Fibroblast of the conjunctiva (primary cell): ENCODE measurements around the gene LILRA1.
"Not testable (repeated sequence)": the region's sequence is repeated elsewhere in the genome, so short reads cannot be mapped to it uniquely, and the experiment has no call there.

Experiments used
- DNase-seq: peaks from one replicate; pipeline ENCODE4 v3.0.0-alpha.2; 2010; ENCODE audit warnings: low read depth

LILRA1 gene

GRCh38 chr19:54577334-54577733, 16.1 kb upstream of the LILRA1 start:
- DNase-seq, result no peak

DNA sequence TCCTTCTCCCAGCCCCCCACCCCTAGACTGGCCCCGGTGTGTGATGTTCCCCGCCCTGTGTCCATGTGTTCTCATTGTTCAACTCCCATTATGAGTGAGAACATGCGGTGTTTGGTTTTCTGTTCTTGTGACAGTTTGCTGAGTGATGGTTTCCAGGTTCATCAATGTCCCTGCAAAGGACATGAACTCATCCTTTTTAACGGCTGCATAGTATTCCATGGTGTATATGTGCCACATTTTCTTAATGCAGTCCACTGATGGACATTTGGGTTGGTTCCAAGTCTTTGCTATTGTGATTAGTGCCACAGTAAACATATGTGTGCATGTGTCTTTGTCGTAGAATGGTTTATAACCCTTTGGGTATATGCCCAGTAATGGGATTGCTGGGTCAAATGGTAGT, 15.2 kb upstream of the LILRA1 start:
- DNase-seq, result not testable (repeated sequence)

GRCh38 chr19:54586397-54586796, 7.0 kb upstream of the LILRA1 start:
- no peak for DNase-seq

- DNase-seq, result no peak
These were observed 6.4 kb upstream of the LILRA1 start for GRCh38 chr19:54587026-54587425.

- DNase-seq, result not testable (repeated sequence)
These were observed 647 bp downstream of the LILRA1 start for GRCh38 chr19:54593931-54594626.

GRCh38 chr19:54594737-54595136, 1.3 kb downstream of the LILRA1 start:
- no peak for DNase-seq

GRCh38 chr19:54595680-54596436, 2.4 kb downstream of the LILRA1 start:
- not testable (repeated sequence) for DNase-seq

GRCh38 chr19:54600212-54600611, 6.8 kb downstream of the LILRA1 start:
- DNase-seq, result no peak

GRCh38 chr19:54606230-54606629, 12.8 kb downstream of the LILRA1 start:
- no peak for DNase-seq

DNA sequence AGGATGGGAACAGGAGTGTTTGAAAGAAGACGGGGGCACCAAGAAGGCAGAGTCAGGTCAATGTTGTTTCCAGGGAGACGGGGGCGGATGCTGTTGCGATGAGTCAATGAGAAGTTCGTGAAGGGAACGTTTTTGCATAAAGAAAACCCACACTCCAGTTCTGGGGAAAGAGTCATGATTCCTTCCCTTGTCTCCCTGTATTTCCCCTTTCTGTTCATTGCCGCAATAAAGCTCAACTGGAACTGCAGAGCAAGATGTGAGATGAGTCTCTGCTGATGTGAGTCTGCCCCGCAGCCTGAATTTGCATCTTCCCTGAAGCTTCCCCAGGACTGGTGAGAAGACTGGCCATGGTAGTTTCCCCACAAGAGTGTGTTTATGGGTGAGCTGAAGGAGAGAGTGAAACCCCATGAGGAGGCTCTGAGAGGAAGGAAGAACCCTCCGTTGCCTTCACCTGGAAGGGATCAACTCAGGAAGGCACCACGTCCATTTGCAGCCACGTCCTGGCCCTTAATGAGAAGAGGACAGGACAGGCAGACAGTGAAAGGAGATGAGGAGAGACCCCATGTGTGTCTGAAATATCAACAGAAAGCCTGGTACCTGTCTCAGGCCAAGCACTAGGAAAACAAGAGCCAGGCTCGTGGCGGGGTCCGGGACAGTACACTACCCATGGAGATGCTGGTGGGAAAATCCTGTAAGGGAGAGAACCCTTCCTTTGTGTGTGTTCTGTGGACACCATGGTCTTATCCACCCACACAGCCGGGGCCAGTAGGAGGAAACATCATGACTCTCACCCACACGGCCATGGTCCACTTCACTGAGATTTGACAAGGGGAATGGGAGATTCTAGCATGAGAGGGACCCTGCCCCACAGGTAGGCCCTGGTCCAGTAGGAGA, 13.7 kb downstream of the LILRA1 start:
- DNase-seq, result no peak

- DNase-seq, result no peak
These were observed 14.3 kb downstream of the LILRA1 start for GRCh38 chr19:54607785-54608150.

DNA sequence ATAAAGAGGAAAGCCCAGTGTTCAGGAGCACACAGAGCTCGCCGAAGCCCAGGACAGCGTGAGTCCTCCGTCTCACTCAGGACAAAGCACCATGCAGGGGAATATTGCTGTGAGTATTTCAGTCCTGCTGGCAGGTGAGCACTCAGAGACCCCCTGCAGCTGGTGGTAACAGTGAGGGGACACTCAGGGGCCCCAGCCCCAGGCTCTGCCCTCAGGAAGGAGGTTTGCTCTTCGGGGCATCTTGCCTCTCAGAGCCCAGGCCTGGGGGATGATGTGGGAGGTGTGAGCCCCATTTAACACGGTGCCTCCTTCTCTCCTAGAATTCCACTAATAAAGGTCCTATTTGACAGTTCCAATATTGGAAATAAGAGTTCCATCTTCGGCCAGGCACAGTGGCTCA, 14.8 kb downstream of the LILRA1 start:
- no peak for DNase-seq

GRCh38 chr19:54608792-54609191, 15.4 kb downstream of the LILRA1 start:
- no peak for DNase-seq

GRCh38 chr19:54609356-54609791, 15.9 kb downstream of the LILRA1 start:
- no peak for DNase-seq

DNA sequence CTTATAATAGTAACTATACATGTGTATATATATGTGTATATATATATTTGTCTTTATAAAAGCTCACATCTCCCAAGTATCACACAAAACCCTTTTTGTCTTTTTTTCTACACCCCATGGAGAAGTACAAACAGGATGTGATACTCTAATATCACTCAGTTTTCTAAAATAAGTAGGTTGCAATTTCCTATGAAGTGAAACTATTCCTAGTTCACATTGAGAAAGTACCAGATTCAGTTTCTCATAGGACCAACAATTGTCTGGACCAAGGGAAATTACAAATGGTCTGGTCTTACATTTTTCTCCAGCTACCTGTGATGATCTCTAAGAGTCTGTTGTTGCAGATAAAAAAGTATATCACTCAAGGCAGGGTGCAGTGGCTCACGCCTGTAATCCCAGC, 19.0 kb downstream of the LILRA1 start:
- no peak for DNase-seq

DNA sequence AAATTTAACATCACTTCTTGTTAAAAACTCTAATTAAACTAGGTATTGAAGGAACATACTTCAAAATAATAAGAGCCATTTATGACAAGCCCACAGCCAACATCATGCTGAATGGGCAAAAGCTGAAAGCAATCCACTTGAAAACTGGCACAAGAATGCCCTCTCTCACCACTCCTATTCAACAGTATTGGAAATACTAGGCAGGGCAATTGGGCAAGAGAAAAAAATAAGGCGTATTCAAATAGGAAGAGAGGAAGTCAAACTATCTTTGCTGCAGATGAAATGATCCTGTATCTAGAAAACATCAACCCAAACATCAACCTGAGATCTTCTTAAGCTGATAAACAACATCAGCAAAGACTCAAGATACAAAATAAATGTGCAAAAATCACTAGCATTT, 21.3 kb downstream of the LILRA1 start:
- DNase-seq, result no peak

DNA sequence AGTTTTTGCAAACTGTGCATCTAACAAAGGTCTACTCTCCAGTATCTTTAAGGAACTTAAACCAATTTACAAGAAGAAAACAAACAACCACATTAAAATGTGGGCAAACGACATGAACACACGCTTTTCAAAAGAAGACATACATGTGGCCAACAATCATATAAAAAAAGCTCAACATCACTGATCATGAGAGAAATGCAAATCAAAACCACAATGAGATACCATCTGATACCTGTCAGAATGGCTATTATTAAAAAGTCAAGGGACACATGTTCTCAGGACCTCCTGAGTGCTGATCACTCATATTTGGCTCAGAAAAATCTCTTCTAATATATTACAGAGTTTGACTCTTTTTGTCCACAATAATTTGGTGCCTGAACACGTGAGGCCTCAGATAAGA, 22.6 kb downstream of the LILRA1 start:
- DNase-seq, result no peak

- no peak for DNase-seq
These were observed 23.6 kb downstream of the LILRA1 start for GRCh38 chr19:54616821-54617560.

GRCh38 chr19:54620464-54620863, 27.0 kb downstream of the LILRA1 start:
- DNase-seq, result no peak

- no peak for DNase-seq
These were observed 29.0 kb downstream of the LILRA1 start for GRCh38 chr19:54622431-54622830.

GRCh38 chr19:54624234-54624633, 30.8 kb downstream of the LILRA1 start:
- not testable (repeated sequence) for DNase-seq
